Measurements from ENCODE around the gene PARVA.

The PARVA gene

DNA sequence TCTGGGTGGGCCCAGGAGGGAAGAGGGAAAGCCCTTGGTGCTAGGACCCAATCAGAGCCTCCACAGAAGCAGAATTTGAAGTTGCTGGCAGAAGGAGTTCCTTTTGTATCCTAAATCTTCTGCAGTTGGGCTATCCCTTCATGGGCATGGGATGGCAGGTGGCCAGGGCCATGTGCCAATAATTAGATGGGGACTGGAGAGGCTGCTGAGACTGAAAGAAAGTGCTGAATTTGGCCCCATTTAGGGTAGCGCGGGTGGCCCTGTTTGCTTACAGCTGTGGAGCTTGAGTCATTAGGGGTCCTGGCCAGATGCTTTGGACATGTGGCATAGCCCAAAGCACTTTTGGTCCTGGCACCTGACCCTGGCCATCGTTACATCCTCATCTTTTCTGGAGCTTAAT is 27.1 kb downstream of the PARVA start:
- no peak for DNase-seq

DNA sequence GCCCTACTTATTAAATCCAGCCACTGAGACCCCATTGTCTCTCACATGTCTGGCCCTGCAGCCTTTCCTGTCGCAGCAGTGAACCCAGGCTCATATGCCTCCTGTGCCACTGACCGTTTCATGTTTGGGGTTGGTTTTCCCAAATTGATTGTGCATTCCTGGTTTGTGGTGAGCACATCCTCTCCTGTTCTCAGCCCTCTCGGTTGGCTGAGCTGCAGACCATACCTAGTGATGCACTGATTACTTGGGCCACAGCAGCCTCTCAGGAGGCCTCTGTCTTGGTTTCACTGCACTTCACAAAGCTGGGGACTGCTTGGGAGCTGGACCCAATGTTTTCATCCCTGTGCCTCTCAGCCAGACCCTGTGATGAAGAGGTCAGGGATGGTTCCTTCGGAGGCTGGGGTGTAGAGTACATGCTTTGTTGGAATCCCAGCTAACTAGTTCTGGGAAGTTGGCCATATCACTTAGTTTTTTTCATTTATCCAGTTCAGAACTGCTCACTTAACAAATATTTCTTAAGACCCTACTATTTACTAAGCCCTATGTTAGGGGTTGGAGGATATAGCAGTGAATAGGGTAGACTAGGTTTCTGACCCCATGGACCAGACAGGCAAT is 30.9 kb downstream of the PARVA start:
- DNase-seq, result no peak

DNA sequence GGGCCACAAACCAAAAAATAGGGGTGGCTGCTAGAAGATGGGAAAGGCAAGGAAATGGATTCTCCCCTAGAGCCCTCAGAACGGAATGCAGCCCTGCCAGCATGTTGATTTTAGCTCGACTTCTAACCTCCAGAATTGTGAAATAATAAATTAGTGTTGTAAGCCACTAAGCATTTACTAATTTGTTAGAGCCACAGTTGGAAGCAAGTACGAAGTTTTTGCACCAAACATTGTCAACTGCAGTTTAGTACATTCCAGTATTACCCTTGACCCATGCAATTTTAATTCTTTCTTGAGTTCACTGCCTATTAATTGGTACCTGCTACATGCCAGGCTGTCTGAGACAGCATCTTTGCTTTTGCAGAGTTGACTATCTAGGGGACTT is 32.2 kb downstream of the PARVA start:
- DNase-seq, result no peak

DNA sequence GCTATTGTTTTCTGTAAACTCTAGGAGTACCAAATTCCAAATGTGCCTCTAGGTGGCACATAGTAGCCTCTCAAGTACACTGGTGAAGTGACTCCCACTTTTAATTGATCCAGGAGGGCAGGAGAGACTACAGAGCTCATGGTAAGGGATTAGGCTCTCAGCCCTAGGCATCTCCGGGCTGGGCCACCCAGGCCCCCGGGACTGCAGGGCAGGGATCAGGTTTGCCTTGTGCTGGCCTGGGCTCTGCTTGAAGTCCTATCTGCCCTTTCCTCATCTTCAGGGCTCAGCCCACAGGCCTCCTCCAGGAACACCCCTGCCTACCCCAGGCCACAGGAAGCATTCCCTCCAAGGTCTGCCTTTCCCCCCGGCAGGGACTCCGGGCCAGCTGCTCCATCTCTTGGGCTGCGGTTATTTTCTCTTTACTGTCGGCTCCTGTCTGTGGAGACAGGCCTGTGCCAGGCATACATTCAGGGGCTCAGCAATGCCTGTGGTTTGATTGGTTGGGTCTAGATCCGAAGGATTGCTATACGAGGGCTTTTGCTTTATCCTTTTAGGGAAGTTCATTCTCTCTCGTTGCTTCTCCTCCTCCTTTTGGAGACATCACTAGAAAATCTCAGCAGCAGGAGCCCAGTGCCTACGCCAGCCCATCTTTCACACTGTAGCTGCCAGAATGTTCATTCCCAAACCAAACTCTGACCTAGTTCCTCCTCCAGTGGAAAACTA is 32.8 kb downstream of the PARVA start:
- DNase-seq, result no peak

DNA sequence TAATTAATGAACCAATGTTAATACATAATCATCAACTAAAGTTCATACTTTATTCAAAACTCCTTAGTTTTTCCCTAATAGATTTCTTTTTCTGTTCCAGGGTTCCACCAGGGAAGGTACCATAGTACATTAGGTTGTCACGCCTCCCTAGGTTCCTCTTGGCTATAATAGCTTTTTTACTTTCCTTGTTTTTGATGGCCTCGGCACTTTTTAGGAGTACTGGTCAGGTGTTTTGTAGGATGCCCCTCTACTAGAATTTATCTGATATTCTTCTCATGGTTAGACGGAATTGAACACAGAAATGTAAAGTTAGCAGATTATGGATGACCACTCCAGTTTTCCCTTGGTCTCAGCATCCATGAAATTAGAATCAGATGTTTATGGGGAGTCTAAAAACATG is 34.0 kb downstream of the PARVA start:
- no peak for DNase-seq

DNA sequence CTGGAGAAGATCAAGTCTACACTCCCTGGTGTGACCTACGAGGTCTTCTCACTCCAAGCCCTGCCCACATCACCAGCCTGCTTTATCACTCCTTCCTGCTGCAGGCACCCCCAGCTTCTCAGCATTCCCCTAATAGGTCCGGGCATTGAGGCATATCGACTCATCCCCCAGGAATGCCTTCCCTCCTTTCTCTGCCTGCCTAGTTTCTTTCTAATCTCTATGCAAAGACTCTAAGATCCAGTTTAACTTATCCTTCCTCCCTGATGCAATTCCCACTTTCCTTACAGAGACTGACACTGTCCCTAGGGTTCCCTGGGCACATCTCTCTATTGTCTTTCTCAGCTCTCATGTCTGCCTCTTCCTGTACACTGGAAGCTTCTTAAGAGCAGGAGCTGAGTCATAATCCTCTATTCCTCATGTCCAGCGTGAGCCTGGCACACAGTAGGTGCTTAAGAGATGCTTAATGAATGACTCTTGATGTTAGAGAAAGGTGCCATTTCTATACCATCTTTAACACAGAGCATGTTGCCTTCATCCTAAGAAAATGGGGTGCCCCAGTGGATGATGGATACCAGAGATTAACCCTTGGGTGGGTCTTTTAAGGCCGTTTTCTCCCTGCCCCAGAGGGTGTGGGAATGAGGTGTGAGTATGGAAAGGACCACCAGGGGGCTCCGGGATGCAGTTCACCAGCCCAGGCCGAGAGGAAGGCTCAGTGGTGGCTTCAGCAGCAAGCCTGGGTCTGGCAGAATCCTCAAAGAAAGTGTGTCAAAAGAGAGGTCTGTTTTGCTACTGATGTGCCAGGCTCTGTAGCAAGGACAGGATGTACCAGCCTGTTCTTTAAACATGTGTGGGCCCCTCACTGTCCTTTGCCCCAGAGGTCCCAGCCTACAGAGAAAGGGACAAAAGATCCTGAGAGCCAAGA is 34.7 kb downstream of the PARVA start:
- peak; percentile 12 for DNase-seq

DNA sequence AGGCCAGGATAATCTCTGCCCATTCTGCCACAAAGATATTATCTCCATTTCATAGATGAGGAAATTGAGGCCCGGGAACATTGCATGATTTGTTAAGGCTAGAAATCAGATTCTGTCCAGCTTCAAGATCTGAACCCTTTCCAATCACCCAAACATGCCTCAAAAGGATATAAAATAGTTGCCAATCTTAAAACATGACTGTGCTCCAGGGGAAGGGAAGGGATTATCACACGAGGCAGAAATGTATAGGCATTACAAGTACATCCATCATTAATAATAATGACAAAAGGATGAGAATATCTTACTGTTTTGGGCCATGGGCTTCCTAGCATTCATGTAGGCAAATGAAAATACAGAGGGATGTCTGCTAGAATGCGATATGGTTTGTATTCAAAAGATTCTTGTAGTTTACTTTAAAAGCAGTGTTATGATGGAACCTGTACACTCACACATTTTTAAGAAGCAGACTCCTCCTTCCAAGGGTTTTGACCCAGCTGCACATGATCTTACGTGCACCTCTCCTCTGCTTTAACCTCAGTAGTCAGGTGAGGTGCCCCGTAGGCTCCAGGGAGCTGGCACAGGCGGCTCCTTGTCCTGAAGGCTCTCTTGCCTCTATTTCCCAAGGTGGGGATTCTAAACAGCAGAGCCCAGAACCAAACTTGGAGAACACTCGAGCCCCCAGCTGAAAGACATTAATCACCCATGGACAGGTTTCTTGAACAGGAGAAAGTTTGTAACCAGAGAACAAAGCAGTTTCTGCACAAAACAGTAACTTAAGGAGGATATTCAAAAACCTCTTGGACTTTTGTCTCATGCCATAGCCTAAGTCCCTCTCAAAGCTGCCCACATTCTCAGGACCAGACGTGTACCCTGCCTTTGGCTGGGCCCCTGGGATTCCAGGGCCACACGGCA is 36.0 kb downstream of the PARVA start:
- DNase-seq, result no peak

DNA sequence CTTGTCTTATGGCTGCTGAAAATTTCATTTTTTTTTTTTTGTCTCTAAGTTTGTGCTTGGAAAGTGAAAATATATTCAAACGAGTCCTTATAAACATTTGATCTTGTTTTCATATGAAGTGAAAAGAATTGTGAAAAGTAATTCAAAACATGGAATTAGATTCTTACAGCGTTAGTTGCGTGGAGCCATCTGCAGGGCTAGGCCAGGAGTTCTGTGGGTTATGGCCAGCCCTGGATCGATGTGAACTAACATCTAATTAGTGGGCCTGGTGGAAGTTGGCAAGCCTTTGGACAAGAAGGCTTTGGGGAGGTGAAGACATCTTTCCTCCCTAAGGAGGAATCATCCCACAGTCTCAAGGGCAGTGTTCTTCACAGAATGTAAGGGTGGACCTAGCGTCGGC is 37.2 kb downstream of the PARVA start:
- DNase-seq, result no peak

DNA sequence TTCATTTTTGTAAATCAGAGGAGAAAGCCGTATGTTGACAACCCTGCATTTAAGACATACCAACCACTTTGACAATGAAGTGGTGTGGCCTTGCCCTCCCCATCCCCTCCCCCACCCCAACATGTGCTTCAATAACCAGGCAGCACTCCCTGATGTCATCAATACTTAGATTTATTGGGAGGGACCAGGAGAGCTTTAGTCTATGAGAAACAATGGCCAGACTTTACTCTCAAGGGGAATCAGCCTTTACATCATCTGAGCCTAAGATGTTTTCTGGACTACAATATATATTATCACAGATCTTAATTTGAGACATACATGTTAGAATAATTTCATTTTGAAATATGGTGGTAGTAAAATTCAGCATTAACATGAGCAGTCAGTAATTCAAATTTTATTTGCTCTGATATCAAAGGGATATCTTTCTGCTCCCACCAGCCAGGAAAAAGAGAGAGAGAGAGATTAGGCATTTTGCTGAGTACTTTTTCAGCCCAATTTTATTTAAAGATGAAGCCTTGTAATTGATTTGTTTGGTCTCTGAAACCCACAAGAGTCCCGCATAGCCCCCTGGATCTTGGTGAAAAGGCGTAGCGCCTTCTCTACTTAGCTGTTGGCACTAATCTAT is 38.1 kb downstream of the PARVA start:
- no peak for DNase-seq

DNA sequence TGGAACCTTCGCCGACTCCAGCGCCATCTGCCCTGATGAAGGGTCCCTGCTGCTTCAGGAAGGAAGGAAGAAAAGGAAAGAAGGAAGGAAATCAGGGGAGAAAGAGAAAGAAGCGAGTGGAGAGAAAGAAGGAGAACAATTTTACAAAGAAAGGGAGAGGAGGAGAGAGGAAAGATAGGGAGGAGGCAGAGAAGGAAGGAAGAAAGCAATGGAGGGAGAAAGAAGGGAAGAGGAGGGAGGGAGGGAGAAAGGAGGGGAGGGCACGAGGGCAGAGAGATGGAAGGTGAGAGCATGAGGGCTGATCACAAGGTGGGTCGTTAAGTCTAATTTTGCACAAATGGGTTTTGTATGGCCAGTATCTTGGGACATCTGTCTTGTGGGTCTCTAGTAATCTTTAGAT is 39.2 kb downstream of the PARVA start:
- DNase-seq, result no peak

DNA sequence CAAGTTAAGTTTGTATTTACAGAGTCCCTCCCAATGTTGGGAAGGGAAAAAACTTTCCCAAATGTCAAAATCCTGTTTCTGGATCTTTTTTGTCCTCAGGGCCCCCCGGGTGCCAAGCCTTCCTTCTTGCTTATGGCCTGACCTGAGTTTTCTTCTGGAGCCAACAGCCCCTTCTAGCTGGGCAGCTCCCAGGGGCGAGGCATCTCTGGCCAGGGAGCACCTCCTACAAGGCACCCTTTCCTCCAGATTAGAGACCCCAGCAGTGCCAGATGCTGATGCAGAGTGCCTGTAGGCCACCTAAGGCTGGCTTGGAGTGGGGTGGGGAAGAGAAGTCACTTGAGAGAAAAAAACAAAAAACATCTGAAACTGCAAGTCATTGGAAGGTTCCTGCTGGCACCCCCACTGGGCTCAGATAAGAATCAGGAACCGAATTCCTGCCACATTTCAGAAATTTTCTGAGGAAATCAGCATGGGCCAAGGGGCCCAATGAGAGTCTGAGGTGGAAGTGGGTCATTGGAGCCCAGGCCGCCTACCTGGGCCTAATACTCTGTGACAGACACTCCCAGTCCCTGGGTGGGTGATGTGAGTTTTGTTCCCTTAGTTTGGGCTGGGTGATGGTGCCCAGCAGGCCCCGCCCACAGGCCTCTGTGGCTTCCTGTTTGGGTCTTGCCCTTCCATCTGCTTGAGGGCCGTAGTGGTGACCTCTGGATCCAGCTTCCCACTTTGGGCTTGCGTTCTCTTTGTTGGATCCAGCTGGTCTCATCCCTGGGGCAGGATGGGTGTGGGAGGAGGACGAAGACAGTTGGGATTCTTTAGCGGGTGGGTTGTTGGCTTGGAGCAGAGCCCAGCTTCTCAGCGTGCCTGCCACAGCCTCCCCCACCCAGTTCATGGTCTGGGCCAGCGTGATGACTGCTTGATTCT is 40.6 kb downstream of the PARVA start:
- no peak for DNase-seq

DNA sequence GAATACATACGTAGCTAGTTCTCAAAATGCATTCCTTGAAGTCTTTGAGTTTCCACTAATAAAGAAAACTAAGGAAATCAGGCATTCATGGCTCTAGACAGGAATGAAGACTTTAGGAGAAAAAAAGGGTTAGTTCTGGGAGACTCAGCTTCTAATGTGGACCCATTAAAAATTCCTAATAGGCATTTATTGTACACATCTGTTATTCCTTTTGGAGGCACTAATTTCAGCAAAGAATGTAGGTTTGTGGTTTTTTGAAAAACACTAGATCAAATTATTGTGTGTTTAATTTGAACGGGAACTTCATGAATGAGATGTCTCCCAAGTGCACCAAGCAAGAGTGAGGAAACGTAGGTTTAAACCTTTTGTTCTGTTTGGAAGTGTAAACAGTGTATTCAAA is 42.7 kb downstream of the PARVA start:
- DNase-seq, result no peak

DNA sequence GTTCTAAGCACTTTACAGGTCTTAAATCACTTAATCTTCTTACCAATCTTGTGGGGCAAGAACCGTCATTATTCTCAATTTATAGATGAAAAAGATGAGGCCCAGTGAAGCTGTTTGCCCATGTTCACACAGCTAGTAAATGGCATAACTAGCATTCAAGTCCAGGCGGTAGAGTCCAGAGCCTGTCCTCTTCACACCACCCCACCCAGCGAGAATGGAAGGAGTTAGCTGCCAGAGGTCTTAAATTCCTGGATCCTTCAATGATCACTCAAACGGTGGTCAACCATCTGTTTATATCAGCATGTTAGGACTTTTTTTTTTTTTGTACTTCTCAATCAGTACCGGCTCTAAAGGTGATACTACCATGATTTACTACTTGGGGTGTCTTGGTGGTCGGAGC is 43.3 kb downstream of the PARVA start:
- no peak for DNase-seq

DNA sequence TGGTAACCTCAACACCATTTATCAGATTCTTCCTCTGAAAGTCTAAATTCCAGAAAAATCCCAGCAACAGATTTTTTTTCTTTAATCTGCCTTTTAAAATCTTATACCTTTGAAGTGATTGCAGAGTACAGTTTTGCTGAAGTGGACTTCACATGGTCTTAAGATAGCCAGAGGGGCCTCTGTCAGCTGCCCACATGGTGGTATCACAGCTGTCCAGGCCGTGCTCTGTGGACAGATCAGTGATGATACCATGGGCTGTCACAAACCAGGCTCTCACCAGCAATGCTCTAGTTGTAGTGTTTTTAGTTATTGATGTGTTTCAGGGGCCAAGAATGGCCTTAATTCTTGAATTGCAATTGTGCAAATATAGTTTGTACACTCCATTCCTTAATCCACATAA is 44.0 kb downstream of the PARVA start:
- no peak for DNase-seq

DNA sequence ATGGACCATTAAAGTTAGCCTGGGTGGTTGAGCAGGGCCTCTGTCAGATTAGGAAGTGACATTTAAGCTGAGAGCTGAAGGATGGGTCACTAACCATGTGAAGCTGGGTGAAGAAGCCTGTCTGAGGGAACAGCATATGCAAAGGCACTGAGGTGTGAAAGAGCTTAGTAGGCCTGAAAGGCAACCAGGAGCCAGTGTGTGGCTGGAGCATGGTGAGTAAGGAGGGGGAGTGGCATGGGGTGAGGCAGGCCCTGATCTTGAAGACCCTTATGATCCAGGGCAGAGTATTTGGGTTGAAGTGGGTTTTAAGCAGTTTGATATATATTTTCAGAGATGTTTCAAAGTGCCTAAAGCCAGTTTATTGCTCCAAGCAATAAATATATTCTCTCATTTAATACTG is 48.8 kb downstream of the PARVA start:
- no peak for DNase-seq

DNA sequence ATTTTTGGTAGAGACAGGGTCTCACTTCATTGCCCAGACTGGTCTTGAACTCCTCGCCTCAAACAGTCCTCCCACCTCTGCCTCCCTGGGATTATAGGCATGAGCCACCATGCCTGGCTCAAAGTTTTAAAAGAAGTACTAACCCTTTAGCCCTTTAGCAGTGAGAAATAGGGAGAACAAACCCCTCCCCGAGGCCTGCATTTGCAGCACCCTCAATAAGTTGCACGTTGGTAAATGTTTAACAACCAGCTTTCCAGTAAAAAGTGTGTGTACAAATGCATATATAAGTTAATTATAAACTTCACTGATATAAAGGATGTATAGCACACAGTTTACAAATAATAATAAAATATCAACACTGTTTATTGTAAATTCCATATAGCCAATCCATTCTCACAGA is 51.8 kb downstream of the PARVA start:
- DNase-seq, result no peak

DNA sequence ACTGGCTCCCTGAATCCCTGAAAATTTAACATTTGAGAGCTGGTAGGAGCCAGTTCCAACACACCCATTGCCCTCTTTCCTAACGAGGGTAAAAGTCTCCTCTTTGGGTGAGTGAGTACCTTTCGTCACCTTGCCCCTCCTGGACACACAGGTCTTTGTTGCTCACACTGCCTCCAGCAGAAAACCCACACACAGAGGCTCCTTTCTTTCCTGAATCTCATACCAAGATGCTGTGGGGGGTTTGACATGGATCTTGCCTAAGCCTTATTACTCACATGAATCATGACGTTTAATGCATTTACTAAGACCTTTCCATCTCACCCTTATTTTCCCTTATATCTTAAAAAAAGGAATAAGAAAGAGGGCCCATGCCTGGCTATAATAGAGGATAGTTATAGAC is 53.0 kb downstream of the PARVA start:
- no peak for DNase-seq

DNA sequence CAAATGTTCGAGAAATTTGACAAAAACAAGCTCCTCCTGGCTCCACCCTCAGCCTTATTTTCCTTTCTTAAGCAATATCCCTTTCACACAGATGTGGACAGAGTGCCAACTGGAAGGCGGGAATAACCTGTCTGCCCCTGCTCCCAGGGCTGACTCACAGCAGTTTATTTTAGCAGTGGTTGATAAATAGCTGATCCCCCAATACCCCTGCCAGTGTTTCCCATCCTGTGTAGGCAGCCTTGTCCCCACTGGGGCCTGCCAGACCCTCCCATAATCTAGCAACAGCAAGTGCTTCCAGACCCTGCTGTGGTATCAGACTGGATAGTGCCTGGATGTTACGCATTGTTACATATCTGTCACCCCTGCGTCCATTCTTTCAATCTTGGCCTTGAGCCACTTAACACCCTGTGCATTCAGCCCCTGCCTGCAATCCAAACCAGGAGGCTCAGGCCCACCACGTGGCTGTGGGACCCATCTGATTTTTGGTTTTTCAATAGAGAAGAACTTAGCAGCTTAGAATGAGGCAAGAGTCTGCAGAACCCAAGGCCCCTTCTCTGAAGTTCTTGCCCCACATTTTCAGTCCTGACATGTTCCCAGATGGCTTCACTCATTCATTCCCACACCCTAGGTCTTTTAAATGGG is 53.7 kb downstream of the PARVA start:
- no peak for DNase-seq

DNA sequence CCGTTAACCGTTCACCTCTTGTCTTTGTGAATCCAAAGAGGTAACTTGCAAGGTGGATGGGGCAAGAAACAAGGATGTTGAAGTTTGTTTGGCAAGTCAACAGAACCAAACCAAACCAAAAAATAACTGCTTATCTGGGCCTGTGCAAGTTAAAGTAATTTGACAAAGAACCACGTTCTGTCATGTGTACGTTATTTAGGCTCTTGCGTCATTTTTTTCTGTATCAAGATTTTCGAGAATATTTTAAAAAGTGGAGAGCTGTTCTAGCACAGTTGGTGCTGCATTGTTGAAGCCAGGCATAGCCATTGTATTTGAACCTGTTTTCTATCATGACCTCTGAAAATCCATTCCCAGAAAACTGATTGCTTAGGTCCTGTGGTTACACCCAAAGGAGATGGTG is 55.1 kb downstream of the PARVA start:
- DNase-seq, result no peak

DNA sequence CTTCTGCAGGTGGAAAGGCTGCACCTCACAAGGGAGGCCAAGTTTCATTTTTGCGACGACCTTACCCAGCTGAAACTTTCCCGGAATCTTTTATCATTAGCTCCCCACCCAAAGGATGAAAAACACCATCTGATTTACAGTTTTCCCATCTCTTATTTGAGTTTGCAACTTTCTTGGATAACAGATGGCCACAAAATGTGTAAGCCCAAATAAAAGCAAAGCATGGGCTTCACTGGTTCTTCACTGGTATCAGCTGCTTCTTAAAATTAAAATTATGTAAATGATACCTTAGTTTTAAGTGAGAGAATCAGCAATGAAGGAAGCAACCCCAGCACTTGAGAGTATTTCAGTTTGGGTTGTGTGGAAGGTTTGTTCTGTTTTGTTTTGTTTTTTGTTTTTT is 55.8 kb downstream of the PARVA start:
- no peak for DNase-seq
